ENCODE data around the gene RASAL3. TPM values are rescaled to one million over a fixed set of nuclear protein-coding genes. Genes with fewer than 3 reads are reported as not detected.

Gene RASAL3
- total and polyA plus RNA-seq, 2 donors (not counting 1 experiment from before 2014, with no cell fraction given), result not detected

- no peak overlapping the region for H3K9ac ChIP-seq (ENCODE audit: insufficient read depth, low read length)
- H3K27me3 ChIP-seq (ENCODE audit: control insufficient read depth, insufficient read depth, low read length), result peaks cover 7% of the 10 kb centered on the region
- H3K4me1 ChIP-seq (ENCODE audit: control insufficient read depth, extremely low read depth, insufficient read depth, low read length), result no peaks in the 10 kb centered on the region
- no peaks in the 10 kb centered on the region for H3K79me2 ChIP-seq (ENCODE audit: control insufficient read depth, insufficient read depth, low read length)
- no peak overlapping the region for H3K27ac ChIP-seq (ENCODE audit: insufficient read depth, low read length)
- TF ChIP-seq CTCF (conservative IDR thresholded peaks at IDR 0.05 in 1 of 2, IDR thresholded peaks at IDR 0.05 in 1 of 2; ENCODE audit: low read depth in 1 of 2, low read length in 2 of 2) (no peak), EZH2 (IDR thresholded peaks at IDR 0.05; ENCODE audit: low read length, missing control alignments) (no peak)
- H3K9me3 ChIP-seq (ENCODE audit: control insufficient read depth, insufficient read depth, low read depth, low read length), result no peaks in the 10 kb centered on the region
- H3K4me2 ChIP-seq (ENCODE audit: extremely low read depth, insufficient read depth, low read length), result no peak overlapping the region
- no peaks in the 10 kb centered on the region for H4K20me1 ChIP-seq (ENCODE audit: control insufficient read depth, extremely low read depth, insufficient read depth, low read length)
- H2AFZ ChIP-seq (ENCODE audit: low read length), result no peak overlapping the region
- H3K4me3 ChIP-seq (replicated peaks in 1 of 4; ENCODE audit: control extremely low read depth in 1 of 4, insufficient read depth in 1 of 4, low read depth in 3 of 4, low read length in 4 of 4), result no peak overlapping the region
- H3K36me3 ChIP-seq (ENCODE audit: control insufficient read depth, insufficient read depth, low read length), result no peaks in the 10 kb centered on the region
- no peak for DNase-seq (ENCODE audit: low read depth in 2 of 2)
These were observed 7.3 kb upstream of the RASAL3 start for GRCh38 chr19:15471639-15472101.

GRCh38 chr19:15469513-15470297 lies 5.4 kb upstream of the RASAL3 start:
- H2AFZ ChIP-seq (ENCODE audit: low read length), result no peak overlapping the region
- H3K4me2 ChIP-seq (ENCODE audit: extremely low read depth, insufficient read depth, low read length), result peak overlapping the region; percentile 25
- no peak for TF ChIP-seq CTCF (conservative IDR thresholded peaks at IDR 0.05 in 1 of 2, IDR thresholded peaks at IDR 0.05 in 1 of 2; ENCODE audit: low read depth in 1 of 2, low read length in 2 of 2)
- TF ChIP-seq EZH2 (IDR thresholded peaks at IDR 0.05; ENCODE audit: low read length, missing control alignments), result no peak
- DNase-seq (ENCODE audit: low read depth in 2 of 2), result no peak
- no peak overlapping the region for H3K9ac ChIP-seq (ENCODE audit: insufficient read depth, low read length)
- no peaks in the 10 kb centered on the region for H3K79me2 ChIP-seq (ENCODE audit: control insufficient read depth, insufficient read depth, low read length)
- H4K20me1 ChIP-seq (ENCODE audit: control insufficient read depth, extremely low read depth, insufficient read depth, low read length), result no peaks in the 10 kb centered on the region
- H3K9me3 ChIP-seq (ENCODE audit: control insufficient read depth, insufficient read depth, low read depth, low read length), result no peaks in the 10 kb centered on the region
- no peaks in the 10 kb centered on the region for H3K36me3 ChIP-seq (ENCODE audit: control insufficient read depth, insufficient read depth, low read length)
- H3K27ac ChIP-seq (ENCODE audit: insufficient read depth, low read length), result no peak overlapping the region
- peaks cover 7% of the 10 kb centered on the region for H3K27me3 ChIP-seq (ENCODE audit: control insufficient read depth, insufficient read depth, low read length)
- H3K4me1 ChIP-seq (ENCODE audit: control insufficient read depth, extremely low read depth, insufficient read depth, low read length), result no peaks in the 10 kb centered on the region
- H3K4me3 ChIP-seq (replicated peaks in 1 of 4; ENCODE audit: control extremely low read depth in 1 of 4, insufficient read depth in 1 of 4, low read depth in 3 of 4, low read length in 4 of 4), result peak overlapping the region in 1 of 4 experiments; percentile 12

- H4K20me1 ChIP-seq (ENCODE audit: control insufficient read depth, extremely low read depth, insufficient read depth, low read length), result no peaks in the 10 kb centered on the region
- no peak overlapping the region for H3K4me2 ChIP-seq (ENCODE audit: extremely low read depth, insufficient read depth, low read length)
- no peak for TF ChIP-seq CTCF (conservative IDR thresholded peaks at IDR 0.05 in 1 of 2, IDR thresholded peaks at IDR 0.05 in 1 of 2; ENCODE audit: low read depth in 1 of 2, low read length in 2 of 2)
- TF ChIP-seq EZH2 (IDR thresholded peaks at IDR 0.05; ENCODE audit: low read length, missing control alignments), result no peak
- no peaks in the 10 kb centered on the region for H3K9me3 ChIP-seq (ENCODE audit: control insufficient read depth, insufficient read depth, low read depth, low read length)
- no peak overlapping the region for H3K9ac ChIP-seq (ENCODE audit: insufficient read depth, low read length)
- H3K27me3 ChIP-seq (ENCODE audit: control insufficient read depth, insufficient read depth, low read length), result peaks cover 7% of the 10 kb centered on the region
- H3K36me3 ChIP-seq (ENCODE audit: control insufficient read depth, insufficient read depth, low read length), result no peaks in the 10 kb centered on the region
- DNase-seq (ENCODE audit: low read depth in 2 of 2), result no peak
- no peaks in the 10 kb centered on the region for H3K79me2 ChIP-seq (ENCODE audit: control insufficient read depth, insufficient read depth, low read length)
- H2AFZ ChIP-seq (ENCODE audit: low read length), result no peak overlapping the region
- H3K27ac ChIP-seq (ENCODE audit: insufficient read depth, low read length), result no peak overlapping the region
- H3K4me1 ChIP-seq (ENCODE audit: control insufficient read depth, extremely low read depth, insufficient read depth, low read length), result no peaks in the 10 kb centered on the region
- no peak overlapping the region for H3K4me3 ChIP-seq (replicated peaks in 1 of 4; ENCODE audit: control extremely low read depth in 1 of 4, insufficient read depth in 1 of 4, low read depth in 3 of 4, low read length in 4 of 4)
These were observed 4.5 kb upstream of the RASAL3 start for GRCh38 chr19:15468675-15469512.

Data from fibroblast of lung (primary cell).